H9 (cell line): ENCODE measurements around the gene TFAP2D. TPM values are rescaled to one million over a fixed set of nuclear protein-coding genes. Genes with fewer than 3 reads are reported as not detected.

Source experiments
- DNase-seq: peaks from one replicate; pipeline ENCODE4 v3.0.0-alpha.2; 2017
- H2AFZ ChIP-seq: one replicate; pipeline ENCODE4 v1.6.1; 2013; ENCODE audit warnings: mild to moderate bottlenecking, low read length, control low read depth, moderate library complexity
- H2AK5ac ChIP-seq: 2 replicates; pipeline ENCODE4 v1.6.1; 2013; ENCODE audit warnings: low read length, control low read depth, mixed read lengths; ENCODE audit not compliant: insufficient read length
- H2BK120ac ChIP-seq: one replicate; pipeline ENCODE4 v1.6.1; 2013; ENCODE audit warnings: low read depth, mild to moderate bottlenecking, low read length, control low read depth, inconsistent platforms; ENCODE audit not compliant: poor library complexity, severe bottlenecking
- H2BK12ac ChIP-seq: 2 replicates; pipeline ENCODE4 v1.6.1; 2013; ENCODE audit warnings: low read length, control low read depth, mixed read lengths, low read depth; ENCODE audit not compliant: insufficient read length
- H2BK15ac ChIP-seq: 2 replicates; pipeline ENCODE4 v1.6.1; 2013; ENCODE audit warnings: low read depth, low read length, control low read depth
- H2BK20ac ChIP-seq: one replicate; pipeline ENCODE4 v1.6.1; 2013; ENCODE audit warnings: low read depth, mild to moderate bottlenecking, low read length, control low read depth, inconsistent platforms; ENCODE audit not compliant: poor library complexity, severe bottlenecking
- H2BK5ac ChIP-seq: 2 replicates; pipeline ENCODE4 v1.6.1; 2013; ENCODE audit warnings: low read length, control low read depth, mixed read lengths; ENCODE audit not compliant: insufficient read length
- H3K14ac ChIP-seq: 2 replicates; pipeline ENCODE4 v1.6.1; 2013; ENCODE audit warnings: low read length, control low read depth; ENCODE audit not compliant: insufficient read depth
- H3K18ac ChIP-seq: 2 replicates; pipeline ENCODE4 v1.6.1; 2013; ENCODE audit warnings: low read depth, mild to moderate bottlenecking, mixed read lengths, low read length, control low read depth; ENCODE audit not compliant: insufficient read length
- H3K23ac ChIP-seq: 2 replicates; pipeline ENCODE4 v1.6.1; 2013; ENCODE audit warnings: low read length, control low read depth, mixed read lengths, low read depth; ENCODE audit not compliant: insufficient read length
- H3K23me2 ChIP-seq: 2 replicates; pipeline ENCODE4 v1.6.1; 2013; ENCODE audit warnings: low read depth, mild to moderate bottlenecking, mixed read lengths, low read length, control low read depth; ENCODE audit not compliant: insufficient read length, poor library complexity, severe bottlenecking
- H3K27ac ChIP-seq: 2 replicates; pipeline ENCODE4 v1.5.1; 2013; ENCODE audit warnings: low read length, control low read depth, mixed read lengths, low read depth; ENCODE audit not compliant: insufficient read length
- H3K27me3 ChIP-seq: 2 replicates; pipeline ENCODE4 v1.6.1; 2013; ENCODE audit warnings: low read length, control low read depth, inconsistent platforms; ENCODE audit not compliant: insufficient read depth
- H3K4ac ChIP-seq: 2 replicates; pipeline ENCODE4 v1.6.1; 2013; ENCODE audit warnings: low read depth, mild to moderate bottlenecking, control low read depth, inconsistent platforms, low read length, moderate library complexity
- H3K4me1 ChIP-seq: 2 replicates; pipeline ENCODE4 v1.6.1; 2013; ENCODE audit warnings: low read length, control low read depth, inconsistent platforms; ENCODE audit not compliant: insufficient read depth
- H3K4me2 ChIP-seq: 2 replicates; pipeline ENCODE4 v1.6.1; 2013; ENCODE audit warnings: low read length, control low read depth, mixed read lengths; ENCODE audit not compliant: insufficient read length, insufficient read depth
- H3K56ac ChIP-seq: 2 replicates; pipeline ENCODE4 v1.6.1; 2013; ENCODE audit warnings: low read depth, mild to moderate bottlenecking, mixed read lengths, low read length, control low read depth; ENCODE audit not compliant: insufficient read length
- H3K79me1 ChIP-seq: 2 replicates; pipeline ENCODE4 v1.6.1; 2013; ENCODE audit warnings: low read depth, mild to moderate bottlenecking, moderate library complexity, low read length, control low read depth, inconsistent platforms; ENCODE audit not compliant: insufficient read depth, poor library complexity, severe bottlenecking
- H3K79me2 ChIP-seq: 2 replicates; pipeline ENCODE4 v1.6.1; 2013; ENCODE audit warnings: low read length, control low read depth, inconsistent platforms; ENCODE audit not compliant: insufficient read depth
- H3K9ac ChIP-seq: 2 replicates; pipeline ENCODE4 v1.6.1; 2013; ENCODE audit warnings: low read length, control low read depth, mixed read lengths; ENCODE audit not compliant: insufficient read length; ENCODE audit errors: extremely low read depth
- H3K9me3 ChIP-seq: one replicate; pipeline ENCODE4 v1.6.1; 2013; ENCODE audit warnings: low read depth, low read length, inconsistent platforms; ENCODE audit not compliant: control insufficient read depth
- H3T11ph ChIP-seq: one replicate; pipeline ENCODE4 v1.6.1; 2013; ENCODE audit warnings: mild to moderate bottlenecking, low read length, control low read depth, inconsistent platforms
- H4K20me1 ChIP-seq: one replicate; pipeline ENCODE4 v1.6.1; 2013; ENCODE audit not compliant: control insufficient read depth, insufficient read length, insufficient read depth
- H4K5ac ChIP-seq: 2 replicates; pipeline ENCODE4 v1.6.1; 2013; ENCODE audit warnings: low read depth, mild to moderate bottlenecking, mixed read lengths, low read length, control low read depth; ENCODE audit not compliant: insufficient read length
- H4K8ac ChIP-seq: replicated peaks from 2 replicates; pipeline ENCODE4 v1.6.1; 2013; ENCODE audit warnings: low read length, control low read depth, mixed read lengths, low read depth; ENCODE audit not compliant: insufficient read length
- H4K91ac ChIP-seq: 2 replicates; pipeline ENCODE4 v1.6.1; 2013; ENCODE audit warnings: low read depth, mild to moderate bottlenecking, moderate library complexity, mixed read lengths, low read length, control low read depth; ENCODE audit not compliant: insufficient read length
- H3K27ac Mint-ChIP-seq, 3 experiments: 2 replicates in 2 of 3; 3 replicates in 1 of 3; pipeline ENCODE4 v1.8.0; 2020 to 2021; ENCODE audit warnings: mixed read lengths in 3 of 3, mild to moderate bottlenecking in 1 of 3, moderate library complexity in 1 of 3
- H3K27me3 Mint-ChIP-seq: 2 replicates; pipeline ENCODE4 v1.8.0; 2021; ENCODE audit warnings: low read depth, mild to moderate bottlenecking, moderate library complexity, mixed read lengths
- H3K36me3 Mint-ChIP-seq, 3 experiments: 2 replicates in 2 of 3; 3 replicates in 1 of 3; pipeline ENCODE4 v1.8.0; 2020 to 2021; ENCODE audit warnings: low read depth in 3 of 3, mixed read lengths in 3 of 3; ENCODE audit not compliant: insufficient read depth in 1 of 3
- H3K4me1 Mint-ChIP-seq, 2 experiments: 2 replicates each; pipeline ENCODE4 v1.8.0; 2020; ENCODE audit warnings: mixed read lengths in 2 of 2
- H3K4me3 Mint-ChIP-seq, 2 experiments: 2 replicates in 1 of 2; 3 replicates in 1 of 2; pipeline ENCODE4 v1.8.0; 2020 to 2021; ENCODE audit warnings: mild to moderate bottlenecking in 2 of 2, mixed read lengths in 2 of 2, moderate library complexity in 1 of 2
- H3K9me3 Mint-ChIP-seq, 2 experiments: 2 replicates in 1 of 2; 3 replicates in 1 of 2; pipeline ENCODE4 v1.8.0; 2020; ENCODE audit warnings: mild to moderate bottlenecking in 2 of 2, mixed read lengths in 2 of 2, moderate library complexity in 1 of 2
- CTCF ChIP-seq: fragments of 200-600 bp; sonication (generic); conservative IDR thresholded peaks from 3 replicates; pipeline ENCODE4 v1.8.0; 2021; ENCODE audit warnings: antibody characterized with exemption, mild to moderate bottlenecking
- WGBS: extraction: QIAGEN DNeasy Blood & Tissue Kit; methylation state at CpG from one replicate; pipeline ENCODE4 v1.1.7; 2013; ENCODE audit warnings: missing lambda C conversion rate, low lambda C conversion rate, mixed read lengths; ENCODE audit not compliant: insufficient read length; ENCODE audit errors: extremely low coverage; 5-methylcytosine and 5-hydroxymethylcytosine counted together
- total RNA-seq: library from RNA; stranded (reverse); gene quantifications from 2 replicates; pipeline ENCODE4 v1.2.1, GENCODE V29; 2021

The TFAP2D gene
- total RNA-seq, 1 experiment from 2014 or later: not detected

- Mint-ChIP-seq H3K27ac (no peak within 1 kb of the TSS), H3K27me3 (peaks cover 98% of the 10 kb centered on the region), H3K4me3 (peak within 1 kb of the TSS in 1 of 2 experiments; percentile 68; a peak in 3 of 5 replicates), H3K4me1 (peaks cover 31 to 50% of the 10 kb centered on the region in 2 experiments), H3K9me3 (peaks cover 0 to 12% of the 10 kb centered on the region in 2 experiments; a peak in 2 of 5 replicates), H3K36me3 (no peaks in the 10 kb centered on the region)
- no peak within 1 kb of the TSS for H3K23ac ChIP-seq
- H2BK20ac ChIP-seq: no peak within 1 kb of the TSS
- no peak within 1 kb of the TSS for H3K27ac ChIP-seq
- no peak within 1 kb of the TSS for H2BK120ac ChIP-seq
- TF ChIP-seq CTCF: no peak
- H3K9me3 ChIP-seq: no peaks in the 10 kb centered on the region
- H4K5ac ChIP-seq: no peak within 1 kb of the TSS
- H2BK5ac ChIP-seq: no peak within 1 kb of the TSS
- H2BK12ac ChIP-seq: no peak within 1 kb of the TSS
- H3K23me2 ChIP-seq: peaks cover 7% of the 10 kb centered on the region
- no peak within 1 kb of the TSS for H2BK15ac ChIP-seq
- no peak within 1 kb of the TSS for H3K18ac ChIP-seq
- H2AK5ac ChIP-seq: no peak within 1 kb of the TSS
- H4K20me1 ChIP-seq: no peaks in the 10 kb centered on the region
- no peak within 1 kb of the TSS for H3K9ac ChIP-seq
- no peak within 1 kb of the TSS for H4K91ac ChIP-seq
- DNase-seq: no peak
- H3T11ph ChIP-seq: no peak within 1 kb of the TSS
- no peaks in the 10 kb centered on the region for H3K79me1 ChIP-seq
- H2AFZ ChIP-seq: no peak within 1 kb of the TSS
- H3K4ac ChIP-seq: no peak within 1 kb of the TSS
- no peak within 1 kb of the TSS for H3K56ac ChIP-seq
- peaks cover 70% of the 10 kb centered on the region for H3K27me3 ChIP-seq
- H3K14ac ChIP-seq: no peak within 1 kb of the TSS
- H3K4me2 ChIP-seq: peak within 1 kb of the TSS; percentile 28
- H3K79me2 ChIP-seq: no peaks in the 10 kb centered on the region
- no CpG with 5 or more reads among the region's 7 CpGs for WGBS
- no peak within 1 kb of the TSS for H4K8ac ChIP-seq
- peaks cover 2% of the 10 kb centered on the region; the same call in 1 of the 2 replicates for H3K4me1 ChIP-seq
Measured at GRCh38 chr6:50818673-50819072, 105.3 kb downstream of the TFAP2D start, which contains the start of gene TFAP2B. Gene TFAP2B (plus strand): TSS chr6:50818871. CDS start chr6:50818892, 21 bp downstream.
